HG03521 (cell line): ENCODE measurements around the gene ANO1.

Experiments
- ATAC-seq: cut with Tn5 transposase; IDR thresholded peaks from one replicate; pipeline ENCODE4 v1.9.1; 2021; ENCODE audit warnings: mild to moderate bottlenecking, moderate library complexity; ENCODE audit not compliant: unreplicated experiment

The ANO1 gene

DNA sequence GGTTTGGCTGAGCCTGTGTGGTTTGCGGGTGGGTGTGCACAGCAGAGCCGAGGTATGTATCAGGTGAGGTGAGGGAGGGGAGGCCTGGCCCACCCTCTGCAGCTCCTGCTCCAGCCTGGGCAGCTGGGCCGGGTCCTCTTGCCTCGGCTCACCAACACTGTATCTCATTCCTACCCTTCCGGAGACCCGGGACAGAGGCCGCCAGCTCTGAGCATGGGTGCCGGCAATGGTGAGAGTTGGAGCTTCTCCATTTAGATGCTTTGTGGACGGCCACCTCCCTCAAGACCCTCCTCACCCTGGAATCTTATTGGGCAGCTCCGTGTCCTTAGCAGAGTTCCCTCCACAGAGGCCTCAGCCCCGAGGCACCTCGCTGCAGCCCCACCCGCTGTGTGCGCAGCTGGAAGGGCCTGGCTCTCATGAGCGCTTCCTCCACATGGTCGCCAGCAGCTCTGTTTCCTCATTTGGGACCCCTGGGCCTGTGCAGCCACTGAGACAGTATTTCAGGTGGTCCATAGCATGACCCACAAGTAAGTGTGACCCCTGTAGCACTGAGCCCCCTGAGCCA is 55.7 kb downstream of the ANO1 start:
- ATAC-seq = no peak

- ATAC-seq = no peak
These were observed 56.4 kb downstream of the ANO1 start for GRCh38 chr11:70134490-70134889.

GRCh38 chr11:70135142-70135541 is 57.0 kb downstream of the ANO1 start:
- no peak for ATAC-seq

DNA sequence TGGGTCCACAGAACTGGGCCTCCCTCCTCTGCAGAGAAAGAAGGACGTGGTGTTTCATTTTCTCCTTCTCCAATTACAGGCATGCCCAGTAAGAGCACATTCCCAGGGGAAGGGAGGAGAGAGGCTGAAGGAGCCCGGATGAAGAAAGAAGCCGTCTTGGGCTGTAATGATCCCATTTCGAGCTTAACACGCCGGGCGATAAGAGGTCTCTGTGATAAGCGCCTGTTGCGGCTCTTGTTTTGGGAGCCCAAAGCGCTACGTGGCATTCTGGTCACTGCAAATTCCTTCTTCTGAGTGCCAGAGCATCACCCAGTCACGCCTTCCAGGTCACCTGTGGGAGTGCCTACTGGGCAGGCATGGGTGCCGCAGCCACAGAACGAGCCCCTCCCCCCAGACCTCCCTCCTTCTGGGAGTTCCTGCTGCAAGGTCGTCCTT is 57.5 kb downstream of the ANO1 start:
- ATAC-seq = no peak

- ATAC-seq = no peak
These were observed 59.3 kb downstream of the ANO1 start for GRCh38 chr11:70137383-70137782.

- ATAC-seq = no peak
These were observed 60.3 kb downstream of the ANO1 start for GRCh38 chr11:70138403-70138802.

- ATAC-seq = no peak
These were observed 61.8 kb downstream of the ANO1 start for GRCh38 chr11:70139785-70140410.

- ATAC-seq = no peak
These were observed 62.8 kb downstream of the ANO1 start for GRCh38 chr11:70140711-70141485.

- ATAC-seq = no peak
These were observed 63.5 kb downstream of the ANO1 start for GRCh38 chr11:70141486-70142220.

- ATAC-seq = no peak
These were observed 64.2 kb downstream of the ANO1 start for GRCh38 chr11:70142221-70142875.

- ATAC-seq = no peak
These were observed 66.1 kb downstream of the ANO1 start for GRCh38 chr11:70144262-70144661.

DNA sequence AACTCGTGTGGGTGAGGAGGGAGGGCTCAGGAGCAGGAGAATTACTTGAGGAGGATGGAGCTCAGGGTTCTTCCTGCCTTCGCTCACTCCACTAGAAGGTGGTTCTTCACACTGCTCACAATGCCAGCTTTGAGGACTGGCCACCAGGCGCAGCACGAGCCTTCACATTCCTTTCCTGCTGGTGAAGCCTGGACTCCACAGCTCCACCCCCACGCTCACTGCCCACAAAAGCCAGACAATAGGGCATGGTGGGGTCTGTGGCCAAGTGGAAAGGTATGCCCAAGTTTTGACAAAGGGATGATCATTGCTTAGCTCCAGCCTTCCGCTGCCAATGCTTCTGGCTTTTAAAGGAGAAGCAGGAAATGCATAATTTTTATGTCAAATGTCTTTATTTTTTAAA is 67.0 kb downstream of the ANO1 start:
- no peak for ATAC-seq

GRCh38 chr11:70145841-70146240 is 67.7 kb downstream of the ANO1 start:
- ATAC-seq = no peak

- ATAC-seq = no peak
These were observed 68.2 kb downstream of the ANO1 start for GRCh38 chr11:70146299-70146698.

DNA sequence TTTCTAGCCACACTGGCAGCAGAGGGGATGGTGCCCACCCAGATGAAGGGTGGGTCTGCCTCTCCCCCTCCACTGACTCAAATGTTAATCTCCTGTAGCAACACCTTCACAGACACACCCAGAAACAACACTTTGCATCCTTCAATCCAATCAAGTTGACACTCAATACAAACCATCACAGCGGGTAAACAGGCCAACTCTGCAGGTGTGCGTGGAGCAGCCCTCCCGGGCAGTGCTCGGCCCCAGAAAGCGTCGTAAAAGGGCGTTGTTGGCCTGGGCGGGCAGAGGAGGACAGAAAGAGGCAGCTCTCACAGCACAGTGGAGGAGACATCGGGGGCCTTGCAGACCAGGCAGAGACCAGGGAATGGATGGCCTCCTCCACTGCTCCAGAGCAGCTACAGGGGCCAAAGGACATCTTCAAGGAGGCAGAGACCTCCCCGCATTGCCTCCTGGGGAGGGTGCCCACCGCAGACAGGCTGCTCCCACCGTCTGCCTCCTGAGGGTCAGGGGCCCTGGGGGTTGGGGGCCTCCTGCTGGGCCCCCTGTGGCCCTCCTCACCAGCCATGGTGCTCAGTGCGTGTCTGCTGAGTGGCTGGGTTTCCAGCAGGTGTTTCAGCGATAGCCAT is 68.9 kb downstream of the ANO1 start:
- ATAC-seq = no peak

DNA sequence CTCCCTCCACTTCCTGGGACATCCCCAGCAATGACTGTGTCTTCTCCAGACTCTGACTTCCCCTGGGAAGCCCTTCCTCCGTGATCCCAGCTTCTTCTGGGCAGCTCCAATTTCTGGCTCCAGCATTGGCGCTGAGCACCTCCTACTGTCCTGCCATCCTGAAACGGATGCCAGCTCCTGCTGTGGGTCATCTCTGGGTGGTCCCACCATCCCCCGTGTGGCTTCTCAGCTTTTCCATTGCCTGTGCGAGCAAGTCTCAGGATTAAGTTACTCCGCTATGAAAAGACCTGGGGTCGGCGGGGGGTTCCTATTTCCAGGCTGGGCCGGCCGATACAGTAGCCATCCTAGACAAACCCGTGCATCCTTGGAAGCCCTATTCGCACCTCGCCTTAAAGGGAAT is 69.6 kb downstream of the ANO1 start:
- no peak for ATAC-seq

DNA sequence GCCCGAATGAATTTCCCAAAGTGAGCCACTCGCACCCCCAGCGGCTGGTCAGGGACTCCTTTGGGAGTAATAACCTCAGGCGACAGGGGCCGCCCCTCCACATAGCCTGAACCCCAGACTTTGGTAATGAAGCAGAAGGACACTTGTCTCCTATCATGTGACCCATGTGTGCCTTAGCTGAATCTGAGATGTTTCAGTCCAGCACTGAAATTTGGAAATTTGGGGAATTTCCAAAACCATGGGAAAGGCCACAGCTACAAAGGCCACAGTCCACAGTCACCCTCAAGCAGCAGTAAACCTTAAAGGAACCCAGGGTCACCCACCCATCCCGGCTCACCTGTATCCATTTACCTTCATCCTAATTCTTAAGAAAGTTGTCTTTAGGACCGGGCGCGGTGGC is 73.6 kb downstream of the ANO1 start:
- ATAC-seq = no peak

DNA sequence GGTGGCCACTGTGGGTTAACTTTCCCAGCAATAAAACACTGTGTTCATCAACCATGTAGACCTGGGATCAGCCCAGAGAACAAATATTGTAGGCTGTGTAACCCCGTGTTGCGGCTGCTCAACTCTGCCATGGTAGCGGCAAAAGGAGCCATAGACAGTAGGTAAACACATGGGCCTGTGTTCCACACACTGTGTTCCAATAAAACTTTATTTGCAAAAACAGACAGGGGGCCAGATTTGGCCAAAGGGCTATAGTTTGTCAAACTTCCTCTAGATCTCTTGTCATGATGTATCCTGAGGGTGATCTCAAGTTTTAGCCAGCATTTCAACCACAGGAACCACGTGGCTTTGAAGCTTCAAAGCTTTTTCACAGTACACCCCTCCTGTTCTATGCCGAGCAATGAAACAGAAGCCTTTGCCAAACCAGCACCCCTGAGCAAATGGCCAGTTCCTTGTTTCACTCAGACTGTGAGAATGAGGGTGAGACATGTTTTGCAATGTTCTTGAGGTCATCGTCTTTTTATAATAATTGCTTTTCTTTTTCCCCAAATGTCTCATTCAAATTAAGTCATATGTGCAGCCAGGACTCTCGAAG is 75.1 kb downstream of the ANO1 start:
- ATAC-seq = no peak

GRCh38 chr11:70155386-70155785 is 77.3 kb downstream of the ANO1 start:
- ATAC-seq = no peak
